NCI-H2227 (cell line): ENCODE measurements around the gene PRRC2A.

Source experiments
- DNase-seq: peaks from one replicate; lab custom pipeline; 2025; ENCODE audit not compliant: unreplicated experiment; lab: John Stamatoyannopoulos, UW

PRRC2A gene

GRCh38 chr6:31622684-31623091 is 2.2 kb downstream of the PRRC2A start:
- DNase-seq, result peak; percentile 14

DNA sequence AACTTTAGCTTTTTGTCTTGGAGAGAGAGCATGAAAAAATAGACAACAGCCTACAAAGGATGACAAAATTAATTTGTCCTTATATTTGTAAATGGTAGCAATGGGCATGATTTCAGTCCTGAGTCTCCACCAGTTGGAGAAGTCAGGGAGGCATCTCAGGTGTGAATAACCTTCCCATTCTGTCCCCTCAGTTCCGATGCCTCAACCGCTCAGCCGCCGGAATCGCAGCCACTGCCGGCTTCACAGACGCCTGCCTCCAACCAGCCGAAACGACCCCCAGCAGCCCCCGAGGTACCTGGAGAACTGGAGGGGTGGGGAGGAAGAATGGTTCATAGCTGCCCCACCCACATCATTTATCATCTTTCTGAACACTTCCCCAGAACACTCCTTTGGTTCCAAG is 3.6 kb downstream of the PRRC2A start:
- DNase-seq, result no peak

DNA sequence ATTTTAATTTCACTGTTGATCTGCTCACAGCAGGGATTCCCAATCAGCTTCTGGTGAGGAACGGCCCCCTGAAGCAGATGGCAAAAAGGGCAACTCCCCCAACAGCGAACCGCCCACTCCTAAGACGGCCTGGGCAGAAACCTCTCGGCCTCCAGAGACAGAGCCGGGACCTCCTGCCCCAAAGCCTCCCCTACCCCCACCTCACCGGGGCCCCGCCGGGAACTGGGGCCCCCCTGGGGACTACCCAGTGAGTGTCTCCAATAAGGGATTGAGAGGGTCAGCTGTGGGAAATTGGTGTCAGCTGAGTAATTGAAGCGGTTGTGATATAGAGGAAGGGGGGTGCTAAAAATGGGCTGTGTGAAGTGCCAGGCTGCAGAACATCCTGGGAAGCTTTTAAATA is 6.4 kb downstream of the PRRC2A start:
- DNase-seq, result no peak

DNA sequence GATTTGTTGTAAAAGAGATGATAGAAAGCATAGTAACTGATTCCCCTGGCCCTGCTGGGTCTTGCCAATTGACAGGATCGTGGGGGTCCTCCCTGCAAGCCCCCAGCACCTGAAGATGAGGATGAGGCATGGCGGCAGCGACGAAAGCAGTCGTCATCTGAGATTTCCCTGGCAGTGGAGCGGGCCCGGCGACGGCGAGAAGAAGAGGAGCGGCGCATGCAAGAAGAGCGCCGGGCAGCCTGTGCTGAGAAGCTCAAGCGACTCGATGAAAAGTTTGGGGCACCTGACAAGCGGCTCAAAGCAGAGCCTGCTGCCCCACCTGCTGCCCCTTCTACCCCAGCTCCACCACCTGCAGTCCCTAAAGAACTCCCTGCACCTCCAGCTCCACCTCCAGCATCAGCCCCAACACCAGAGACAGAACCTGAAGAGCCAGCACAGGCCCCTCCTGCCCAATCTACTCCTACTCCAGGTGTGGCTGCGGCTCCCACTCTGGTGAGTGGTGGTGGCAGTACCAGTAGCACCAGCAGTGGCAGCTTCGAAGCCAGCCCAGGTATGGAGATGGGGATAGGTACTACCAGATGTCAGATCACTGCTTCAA is 7.3 kb downstream of the PRRC2A start:
- no peak for DNase-seq

DNA sequence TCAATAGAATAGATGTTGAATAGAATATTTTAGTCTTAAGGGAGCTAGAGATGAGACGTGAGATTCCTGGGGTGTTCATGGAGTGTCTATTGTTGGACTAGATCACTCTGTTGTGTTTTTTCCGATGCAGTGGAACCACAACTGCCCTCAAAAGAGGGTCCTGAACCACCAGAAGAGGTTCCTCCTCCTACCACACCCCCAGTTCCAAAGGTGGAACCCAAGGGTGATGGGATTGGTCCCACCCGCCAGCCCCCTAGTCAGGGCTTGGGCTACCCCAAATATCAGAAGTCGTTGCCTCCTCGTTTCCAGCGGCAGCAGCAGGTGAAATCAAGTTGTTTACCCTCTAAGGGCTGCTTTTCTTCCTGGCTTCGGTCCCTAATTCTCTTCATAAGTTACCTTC is 8.5 kb downstream of the PRRC2A start:
- no peak for DNase-seq

- DNase-seq, result no peak
Measured at GRCh38 chr6:31630177-31630934, 9.8 kb downstream of the PRRC2A start.

- DNase-seq, result no peak
Measured at GRCh38 chr6:31631209-31631608, 10.7 kb downstream of the PRRC2A start.

- DNase-seq, result no peak
Measured at GRCh38 chr6:31631681-31632278, 11.3 kb downstream of the PRRC2A start.

DNA sequence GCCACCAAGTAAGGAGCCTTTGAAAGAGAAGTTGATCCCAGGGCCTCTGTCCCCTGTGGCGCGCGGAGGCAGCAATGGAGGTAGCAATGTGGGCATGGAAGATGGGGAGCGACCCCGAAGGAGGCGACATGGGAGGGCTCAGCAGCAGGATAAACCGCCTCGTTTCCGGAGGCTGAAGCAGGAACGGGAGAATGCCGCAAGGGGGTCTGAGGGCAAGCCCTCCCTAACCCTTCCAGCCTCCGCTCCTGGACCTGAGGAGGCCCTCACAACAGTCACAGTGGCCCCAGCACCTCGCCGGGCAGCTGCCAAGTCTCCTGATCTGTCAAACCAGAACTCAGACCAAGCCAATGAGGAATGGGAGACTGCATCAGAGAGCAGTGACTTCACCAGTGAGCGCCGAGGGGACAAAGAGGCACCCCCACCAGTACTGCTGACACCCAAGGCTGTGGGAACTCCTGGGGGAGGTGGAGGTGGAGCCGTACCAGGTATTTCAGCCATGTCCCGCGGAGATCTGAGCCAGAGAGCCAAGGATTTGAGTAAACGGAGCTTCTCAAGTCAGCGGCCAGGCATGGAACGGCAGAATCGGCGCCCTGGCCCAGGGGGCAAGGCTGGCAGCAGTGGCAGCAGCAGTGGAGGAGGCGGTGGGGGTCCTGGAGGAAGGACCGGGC is 11.9 kb downstream of the PRRC2A start:
- DNase-seq, result no peak

DNA sequence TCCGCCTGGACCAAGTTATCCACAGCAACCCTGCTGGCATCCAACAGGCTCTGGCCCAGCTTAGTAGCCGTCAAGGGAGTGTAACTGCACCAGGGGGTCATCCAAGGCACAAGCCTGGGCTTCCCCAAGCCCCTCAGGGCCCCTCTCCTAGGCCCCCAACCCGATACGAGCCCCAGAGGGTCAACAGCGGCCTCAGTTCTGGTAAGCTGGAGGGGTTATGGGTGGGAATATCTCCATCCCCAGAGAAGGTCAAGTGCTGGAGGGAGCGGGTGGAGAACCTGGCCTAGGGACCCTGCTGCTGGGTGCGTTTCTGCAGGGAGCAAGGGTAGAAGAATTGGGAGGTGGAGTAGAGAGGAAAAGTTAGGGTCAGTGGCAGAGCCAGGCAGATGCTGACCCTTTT is 12.9 kb downstream of the PRRC2A start:
- no peak for DNase-seq

DNA sequence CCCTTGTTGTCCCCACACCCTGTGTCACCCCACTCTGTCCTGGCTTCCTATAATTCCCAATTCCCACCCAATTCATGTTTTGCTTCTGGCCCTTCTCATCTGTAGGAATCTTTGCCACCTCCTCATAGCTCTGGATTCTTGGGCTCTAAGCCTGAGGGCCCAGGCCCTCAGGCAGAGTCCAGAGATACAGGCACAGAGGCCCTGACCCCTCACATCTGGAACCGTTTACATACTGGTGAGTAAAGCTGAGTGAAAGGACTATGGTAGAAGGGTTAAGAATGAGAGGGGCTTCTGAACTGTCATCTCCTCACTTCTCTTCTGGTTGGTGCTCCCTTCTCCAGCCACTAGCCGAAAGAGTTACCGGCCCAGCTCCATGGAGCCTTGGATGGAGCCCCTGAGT is 13.6 kb downstream of the PRRC2A start:
- no peak for DNase-seq

- no peak for DNase-seq
Measured at GRCh38 chr6:31634969-31635575, 14.6 kb downstream of the PRRC2A start.

DNA sequence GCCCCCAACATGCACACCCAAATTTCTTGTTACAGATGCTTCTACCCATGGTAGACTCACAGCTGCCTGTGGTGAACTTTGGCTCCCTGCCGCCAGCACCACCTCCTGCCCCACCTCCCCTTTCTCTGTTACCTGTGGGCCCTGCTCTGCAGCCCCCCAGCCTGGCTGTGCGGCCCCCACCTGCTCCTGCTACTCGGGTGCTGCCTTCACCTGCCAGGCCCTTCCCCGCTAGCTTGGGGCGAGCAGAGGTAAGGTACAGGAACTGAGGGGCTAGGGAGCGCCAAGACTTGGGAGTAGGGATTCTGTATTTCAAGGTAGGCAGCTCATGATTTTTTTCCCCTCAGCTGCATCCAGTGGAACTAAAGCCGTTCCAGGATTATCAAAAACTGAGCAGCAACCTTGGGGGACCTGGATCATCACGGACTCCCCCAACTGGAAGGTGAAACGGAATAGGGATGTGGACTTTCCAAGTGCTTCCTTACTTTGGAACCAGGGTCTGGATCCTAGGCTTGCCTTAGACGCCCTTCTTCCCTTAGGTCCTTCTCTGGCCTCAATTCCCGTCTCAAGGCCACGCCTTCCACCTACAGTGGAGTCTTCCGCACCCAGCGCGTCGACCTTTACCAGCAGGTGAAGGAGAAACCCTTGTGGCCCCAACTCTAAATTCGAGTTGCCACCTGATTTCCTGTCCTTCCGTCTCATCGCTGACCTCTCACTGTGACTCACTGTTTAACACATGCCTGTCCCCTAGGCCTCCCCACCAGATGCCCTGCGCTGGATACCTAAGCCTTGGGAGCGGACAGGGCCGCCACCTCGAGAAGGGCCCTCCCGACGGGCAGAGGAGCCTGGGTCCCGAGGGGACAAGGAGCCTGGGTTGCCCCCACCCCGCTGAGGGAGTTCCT is 16.4 kb downstream of the PRRC2A start:
- DNase-seq, result no peak

- DNase-seq, result no peak
Measured at GRCh38 chr6:31639043-31639442, 18.5 kb downstream of the PRRC2A start.

GRCh38 chr6:31639449-31639861 is 18.9 kb downstream of the PRRC2A start:
- DNase-seq, result no peak

DNA sequence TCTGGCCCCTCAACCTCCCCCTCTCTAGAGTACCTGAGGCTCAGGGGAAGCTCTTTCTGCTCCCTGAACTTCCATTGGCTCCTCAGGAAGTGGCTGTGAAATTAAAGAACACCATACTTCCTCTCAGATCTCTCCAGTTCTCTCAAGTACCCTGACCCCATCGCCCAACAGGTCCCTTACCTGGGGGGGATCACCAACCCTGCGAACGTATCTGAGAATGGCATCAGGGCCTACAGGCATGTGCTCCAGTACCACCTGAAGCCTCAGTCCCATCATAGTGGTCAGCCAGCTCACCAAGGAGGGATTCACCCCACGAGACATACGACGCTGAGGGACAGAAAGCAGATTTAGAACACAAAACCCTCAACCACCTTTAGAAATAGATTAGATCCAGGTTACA is 20.1 kb downstream of the PRRC2A start:
- no peak for DNase-seq

GRCh38 chr6:31641370-31641769 is 20.9 kb downstream of the PRRC2A start:
- DNase-seq, result no peak

- DNase-seq, result no peak
Measured at GRCh38 chr6:31642798-31643570, 22.5 kb downstream of the PRRC2A start.

GRCh38 chr6:31643818-31644454 is 23.4 kb downstream of the PRRC2A start:
- no peak for DNase-seq
